BLaER1 (cell line): ENCODE data around the gene C16orf82.
A peak's percentile ranks its signal among the peaks of the same experiment; 100 is the strongest.

ENCODE experiments used
- H3K27ac ChIP-seq: shearing (Covaris generic); formaldehyde crosslinking; 2 replicates; pipeline ENCODE4 v1.8.1; 2022
- H3K27me3 ChIP-seq: shearing (Covaris generic); formaldehyde crosslinking; 2 replicates; pipeline ENCODE4 v1.8.1; 2022
- H3K36me3 ChIP-seq: shearing (Covaris generic); formaldehyde crosslinking; 2 replicates; pipeline ENCODE4 v1.8.1; 2022
- H3K4me1 ChIP-seq: shearing (Covaris generic); formaldehyde crosslinking; 2 replicates; pipeline ENCODE4 v1.8.1; 2022
- H3K4me2 ChIP-seq: shearing (Covaris generic); formaldehyde crosslinking; 2 replicates; pipeline ENCODE4 v1.8.1; 2022
- H3K4me3 ChIP-seq: shearing (Covaris generic); formaldehyde crosslinking; 2 replicates; pipeline ENCODE4 v1.8.1; 2022
- H3K9ac ChIP-seq: shearing (Covaris generic); formaldehyde crosslinking; 2 replicates; pipeline ENCODE4 v1.8.1; 2022
- H3K9me3 ChIP-seq: shearing (Covaris generic); formaldehyde crosslinking; 2 replicates; pipeline ENCODE4 v1.8.1; 2022
- H4K20me1 ChIP-seq: shearing (Covaris generic); formaldehyde crosslinking; 2 replicates; pipeline ENCODE4 v1.8.1; 2022
- Cebpa-rat ChIP-seq: shearing (Covaris generic); IDR thresholded peaks from 2 replicates; pipeline ENCODE4 v1.8.1; 2022

The C16orf82 gene

DNA sequence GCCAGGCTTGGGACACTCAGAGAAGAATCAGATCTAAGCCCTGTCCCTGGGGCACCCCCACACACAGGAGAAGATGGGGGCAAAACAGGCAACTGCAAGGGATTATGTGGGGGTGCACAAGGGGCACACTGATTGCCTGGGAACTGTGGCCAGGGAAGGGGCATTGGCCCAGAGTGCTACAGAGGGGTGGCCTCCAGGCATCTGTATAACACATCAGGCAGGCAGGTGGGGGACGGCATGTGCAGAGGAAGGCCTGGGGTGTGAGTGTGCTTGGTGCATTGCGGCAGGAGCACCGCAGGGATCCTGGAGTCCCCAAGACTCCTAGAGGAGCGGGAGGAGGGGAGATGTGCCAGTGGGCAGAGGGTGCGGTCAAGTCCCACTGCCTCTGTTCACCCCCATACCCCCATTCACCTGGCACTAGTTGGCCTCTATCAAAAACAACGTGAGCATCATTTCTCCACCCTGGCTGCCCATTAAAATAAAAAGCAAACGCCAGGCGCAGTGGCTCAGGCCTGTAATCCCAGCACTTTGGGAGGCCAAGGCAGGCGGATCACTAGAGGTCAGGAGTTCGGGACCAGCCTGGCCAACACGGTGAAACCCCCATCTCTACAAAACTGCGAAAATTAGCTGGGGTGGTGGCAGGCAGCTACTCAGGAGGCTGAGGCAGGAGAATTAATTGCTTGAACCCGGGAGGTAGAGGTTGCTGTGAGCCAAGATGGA is 41.5 kb downstream of the C16orf82 start:
- Histone ChIP-seq H3K4me2 (no peak overlapping the region), H3K4me1 (peaks cover 33% of the 10 kb centered on the region), H3K27me3 (no peaks in the 10 kb centered on the region), H4K20me1 (no peaks in the 10 kb centered on the region), H3K4me3 (no peak overlapping the region), H3K27ac (no peak overlapping the region), H3K9ac (no peak overlapping the region), H3K9me3 (peaks cover 7% of the 10 kb centered on the region; the same call in 1 of the 2 replicates), H3K36me3 (no peaks in the 10 kb centered on the region)
- no peak for TF ChIP-seq Cebpa-rat

DNA sequence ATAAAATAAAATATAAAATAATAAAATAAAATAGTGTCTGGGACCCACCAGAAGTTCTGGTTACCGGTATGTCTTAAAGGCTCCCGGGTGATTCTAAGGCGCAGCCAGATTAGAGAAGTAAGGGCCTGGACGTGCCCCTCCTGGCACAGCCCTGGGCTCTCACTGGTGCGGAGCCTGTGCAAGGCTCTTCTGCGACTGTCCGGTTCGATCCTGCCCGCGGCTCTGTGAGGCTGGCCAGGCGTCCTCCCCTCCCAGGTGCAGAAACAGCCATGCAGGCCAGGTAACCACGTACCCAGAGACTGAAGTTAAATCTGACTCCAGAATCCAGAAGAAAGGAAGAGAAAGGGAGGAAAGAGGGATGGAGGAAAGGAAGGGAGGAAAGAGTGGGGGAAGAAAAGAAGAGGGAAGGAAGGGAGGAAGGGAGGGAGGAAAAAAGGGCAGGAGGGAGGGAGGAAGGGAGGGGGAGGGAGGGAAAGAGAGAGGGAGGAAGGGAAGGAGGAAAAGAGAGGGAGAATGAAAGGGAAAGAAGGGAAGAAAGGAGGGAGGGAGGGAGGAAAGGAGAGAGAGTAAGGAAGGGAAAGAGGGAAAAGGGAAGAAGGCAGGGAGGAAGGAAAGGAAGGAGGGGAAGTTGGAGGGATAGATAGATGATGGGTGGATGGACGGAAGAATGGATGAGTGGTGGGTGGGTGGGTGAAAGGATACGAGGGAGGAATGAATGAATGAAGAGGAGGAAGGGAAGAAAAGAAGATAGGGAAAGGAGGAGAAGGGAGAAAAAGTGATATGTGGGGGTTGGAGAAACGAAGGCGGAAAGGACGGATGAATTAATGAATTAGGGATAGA is 42.3 kb downstream of the C16orf82 start:
- Histone ChIP-seq H3K27me3 (no peaks in the 10 kb centered on the region), H3K9ac (peak overlapping the region; percentile 60), H3K4me3 (peak overlapping the region; percentile 65), H3K4me2 (peak overlapping the region; percentile 86), H3K27ac (no peak overlapping the region), H3K36me3 (no peaks in the 10 kb centered on the region), H4K20me1 (no peaks in the 10 kb centered on the region), H3K4me1 (peaks cover 41% of the 10 kb centered on the region), H3K9me3 (peaks cover 7% of the 10 kb centered on the region; the same call in 1 of the 2 replicates)
- TF ChIP-seq Cebpa-rat, result no peak

DNA sequence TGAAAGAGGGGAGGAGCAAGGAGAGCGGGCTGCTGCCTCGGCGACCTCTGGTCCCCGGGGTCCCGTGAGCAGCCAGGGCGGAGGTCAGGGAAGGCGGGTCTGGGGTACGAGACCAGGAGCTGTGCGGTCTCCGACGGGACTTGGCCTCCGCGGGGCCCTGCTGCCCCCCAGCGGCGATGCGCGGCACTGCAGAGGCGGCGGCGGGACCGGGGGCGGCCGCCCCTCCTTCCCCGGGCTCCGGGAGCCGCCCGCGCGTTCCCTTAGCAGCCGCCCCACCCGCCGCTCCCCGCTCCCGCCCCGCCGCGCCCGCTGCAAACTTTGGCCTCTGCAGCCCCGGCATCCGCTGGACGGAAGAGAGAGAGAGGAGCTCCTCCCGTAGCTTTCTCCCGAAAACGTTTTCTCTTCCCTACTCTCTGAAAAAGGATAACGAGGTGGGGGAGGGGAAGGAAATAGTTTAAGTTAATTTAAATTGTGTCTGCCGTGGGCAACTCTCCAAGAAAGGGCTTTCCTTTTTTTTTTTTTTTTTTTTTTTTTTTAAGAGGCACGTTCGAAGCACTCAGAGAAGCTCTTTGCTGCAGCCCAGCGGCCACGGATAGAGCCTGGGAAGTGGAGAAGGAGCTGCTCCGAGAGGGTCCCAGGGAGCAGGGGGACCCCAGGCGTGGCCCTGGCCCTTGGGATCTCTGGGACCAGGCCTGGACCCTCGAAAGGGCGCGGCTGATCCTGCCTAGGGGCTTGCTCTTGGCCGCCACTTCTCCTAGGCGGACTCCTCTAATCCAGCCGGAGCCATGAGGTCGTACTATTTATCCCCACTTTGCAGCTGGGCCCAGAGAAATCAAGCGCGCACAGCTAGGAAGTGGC is 43.2 kb downstream of the C16orf82 start:
- Histone ChIP-seq H3K36me3 (no peaks in the 10 kb centered on the region), H4K20me1 (no peaks in the 10 kb centered on the region), H3K27ac (peak overlapping the region; percentile 74), H3K9ac (peak overlapping the region; percentile 60), H3K9me3 (peaks cover 7% of the 10 kb centered on the region; the same call in 1 of the 2 replicates), H3K4me3 (peak overlapping the region; percentile 65), H3K27me3 (no peaks in the 10 kb centered on the region), H3K4me2 (peak overlapping the region; percentile 86), H3K4me1 (peaks cover 50% of the 10 kb centered on the region)
- TF ChIP-seq Cebpa-rat, result no peak

DNA sequence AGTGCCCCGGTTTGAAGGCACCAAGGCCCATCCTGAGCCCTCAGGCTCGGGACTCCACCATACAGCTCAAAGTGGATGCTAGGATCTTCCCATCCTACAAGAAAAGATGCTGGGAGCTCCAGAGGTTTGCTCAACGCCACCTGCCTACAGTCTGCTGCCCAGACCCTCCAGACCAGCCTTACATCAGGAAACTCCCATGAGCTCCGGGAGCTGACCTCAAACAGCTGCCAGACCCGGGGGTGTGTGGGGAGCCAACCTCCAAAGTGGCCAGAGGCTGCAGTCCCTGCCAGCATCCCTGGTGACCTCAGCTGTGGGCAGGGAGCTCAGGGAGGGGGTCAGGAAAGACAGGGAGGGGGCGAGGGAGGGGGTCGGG is 43.8 kb downstream of the C16orf82 start:
- Histone ChIP-seq H3K27ac (peak overlapping the region; percentile 74), H4K20me1 (no peaks in the 10 kb centered on the region), H3K4me1 (peaks cover 54% of the 10 kb centered on the region), H3K9ac (peak overlapping the region; percentile 60), H3K27me3 (no peaks in the 10 kb centered on the region), H3K9me3 (peaks cover 3% of the 10 kb centered on the region; the same call in 1 of the 2 replicates), H3K4me2 (peak overlapping the region; percentile 86), H3K4me3 (peak overlapping the region; percentile 65), H3K36me3 (no peaks in the 10 kb centered on the region)
- TF ChIP-seq Cebpa-rat, result no peak

DNA sequence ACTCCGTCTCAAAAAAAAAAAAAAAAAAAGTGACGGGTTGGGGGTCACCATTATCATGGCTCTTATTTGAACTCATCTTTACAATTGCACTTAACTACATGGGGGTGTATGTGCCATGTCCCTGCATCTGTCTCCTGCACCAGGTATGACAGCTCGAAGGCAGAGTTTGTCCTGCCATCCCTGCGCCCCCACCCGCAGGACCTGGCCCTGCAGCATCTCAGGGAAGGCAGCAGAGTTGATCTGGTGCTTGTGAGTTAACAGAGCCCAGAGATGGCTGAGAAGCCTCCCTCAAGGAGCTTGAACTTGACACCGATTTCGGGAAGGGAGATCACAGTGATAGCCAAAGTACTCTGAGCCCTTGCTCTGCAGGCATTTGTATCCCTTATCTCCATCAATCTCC is 44.8 kb downstream of the C16orf82 start:
- Histone ChIP-seq H3K9me3 (no peaks in the 10 kb centered on the region), H3K4me2 (peak overlapping the region; percentile 19; the same call in 1 of the 2 replicates), H3K36me3 (no peaks in the 10 kb centered on the region), H3K9ac (no peak overlapping the region), H3K4me3 (no peak overlapping the region), H4K20me1 (no peaks in the 10 kb centered on the region), H3K27me3 (no peaks in the 10 kb centered on the region), H3K27ac (no peak overlapping the region), H3K4me1 (peaks cover 54% of the 10 kb centered on the region)
- TF ChIP-seq Cebpa-rat, result no peak

DNA sequence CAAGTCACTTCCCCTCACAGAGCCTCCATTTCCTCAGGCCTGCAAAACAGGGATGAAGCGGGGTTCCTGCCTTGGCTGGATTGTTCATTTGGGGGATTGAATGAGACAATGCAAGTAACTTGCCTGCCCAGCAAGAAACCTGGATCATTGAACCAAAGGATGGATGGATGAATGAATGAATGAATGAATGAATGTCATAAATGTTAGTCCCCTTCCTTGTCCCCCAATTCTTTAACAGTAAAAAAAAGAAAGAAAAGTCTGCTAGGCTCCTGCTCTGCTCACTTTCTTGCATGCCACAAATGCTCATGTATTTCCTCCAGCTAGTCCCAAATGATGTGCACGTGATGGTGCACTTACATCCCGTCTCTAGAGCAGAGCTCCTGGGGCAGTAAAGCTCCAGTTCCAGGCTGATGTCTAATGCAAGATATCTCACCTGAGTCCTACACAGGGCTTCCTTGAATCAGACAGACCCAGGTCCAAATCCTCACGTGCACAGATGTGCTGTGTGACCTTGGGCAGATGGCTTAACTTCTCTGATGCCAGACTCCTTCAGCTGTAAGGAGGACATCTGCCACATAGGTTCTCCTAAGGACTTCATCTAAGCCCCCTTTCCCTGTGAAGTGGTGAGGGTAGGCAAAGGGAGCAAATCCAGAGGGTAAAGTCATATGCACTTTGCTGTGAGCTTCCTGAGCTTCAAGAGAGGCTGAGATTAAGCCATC is 45.5 kb downstream of the C16orf82 start:
- no peaks in the 10 kb centered on the region for H3K36me3 ChIP-seq
- TF ChIP-seq Cebpa-rat, result no peak
- H3K9me3 ChIP-seq, result no peaks in the 10 kb centered on the region
- peaks cover 54% of the 10 kb centered on the region for H3K4me1 ChIP-seq
- H3K4me2 ChIP-seq, result peak overlapping the region; percentile 84
- H3K27ac ChIP-seq, result 0 out of 2 replicates have a peak overlapping the region, but pooled peaks have one; percentile 76
- no peak overlapping the region for H3K9ac ChIP-seq
- no peaks in the 10 kb centered on the region for H3K27me3 ChIP-seq
- no peak overlapping the region for H3K4me3 ChIP-seq
- no peaks in the 10 kb centered on the region for H4K20me1 ChIP-seq

DNA sequence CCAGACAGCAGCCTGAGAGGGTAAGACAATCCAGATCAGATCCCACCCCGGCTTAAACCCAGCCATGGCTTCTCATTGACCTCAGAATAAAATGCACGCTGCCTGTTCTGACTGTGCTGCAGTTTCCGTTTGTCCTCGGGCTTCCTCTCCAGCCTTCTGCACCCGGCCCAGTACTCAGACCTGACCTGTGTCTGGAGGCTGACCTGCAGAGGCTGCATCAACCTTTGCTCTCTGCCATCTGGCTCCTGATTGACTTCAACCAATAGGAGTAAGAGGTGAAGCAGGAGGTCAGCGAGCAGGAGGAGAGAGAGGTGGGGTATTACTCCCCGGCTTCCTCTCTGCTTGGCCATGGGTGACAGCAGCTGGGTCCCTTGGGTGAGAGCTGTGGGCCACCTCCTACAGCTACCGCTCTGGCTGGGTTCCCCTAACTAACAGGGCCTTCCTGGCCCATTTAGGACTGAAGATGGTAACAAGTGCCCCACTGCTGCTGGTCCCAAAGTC is 46.7 kb downstream of the C16orf82 start:
- Histone ChIP-seq H3K27ac (peak overlapping the region; percentile 76), H3K36me3 (no peaks in the 10 kb centered on the region), H3K4me1 (peaks cover 57% of the 10 kb centered on the region), H3K4me2 (peak overlapping the region; percentile 84), H3K9ac (peak overlapping the region; percentile 58), H3K27me3 (no peaks in the 10 kb centered on the region), H3K4me3 (no peak overlapping the region), H3K9me3 (no peaks in the 10 kb centered on the region), H4K20me1 (no peaks in the 10 kb centered on the region)
- TF ChIP-seq Cebpa-rat, result no peak

DNA sequence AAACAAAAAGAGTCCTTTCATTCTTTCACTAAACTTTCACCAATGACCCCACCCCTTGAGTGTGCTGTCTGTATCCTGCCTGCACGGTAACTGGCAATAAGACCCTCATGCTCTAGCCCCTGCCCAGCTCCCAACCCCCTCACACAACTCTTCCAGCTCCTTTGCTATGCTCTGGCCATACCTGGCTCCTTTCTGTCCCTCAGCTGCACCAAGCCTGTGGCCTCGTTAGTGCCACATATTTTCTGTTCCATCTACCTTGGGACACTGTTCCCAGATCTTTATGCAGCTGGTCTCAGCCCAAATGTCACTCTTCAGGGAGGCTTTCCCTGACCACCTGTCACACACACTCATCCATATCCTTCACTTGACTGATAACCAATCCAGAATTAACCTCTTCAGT is 47.3 kb downstream of the C16orf82 start:
- peaks cover 63% of the 10 kb centered on the region for H3K4me1 ChIP-seq
- no peaks in the 10 kb centered on the region for H4K20me1 ChIP-seq
- no peak overlapping the region for H3K9ac ChIP-seq
- no peaks in the 10 kb centered on the region for H3K9me3 ChIP-seq
- H3K27ac ChIP-seq, result peak overlapping the region; percentile 76
- no peak overlapping the region for H3K4me3 ChIP-seq
- peak overlapping the region; percentile 84 for H3K4me2 ChIP-seq
- no peaks in the 10 kb centered on the region for H3K36me3 ChIP-seq
- no peak for TF ChIP-seq Cebpa-rat
- H3K27me3 ChIP-seq, result no peaks in the 10 kb centered on the region

DNA sequence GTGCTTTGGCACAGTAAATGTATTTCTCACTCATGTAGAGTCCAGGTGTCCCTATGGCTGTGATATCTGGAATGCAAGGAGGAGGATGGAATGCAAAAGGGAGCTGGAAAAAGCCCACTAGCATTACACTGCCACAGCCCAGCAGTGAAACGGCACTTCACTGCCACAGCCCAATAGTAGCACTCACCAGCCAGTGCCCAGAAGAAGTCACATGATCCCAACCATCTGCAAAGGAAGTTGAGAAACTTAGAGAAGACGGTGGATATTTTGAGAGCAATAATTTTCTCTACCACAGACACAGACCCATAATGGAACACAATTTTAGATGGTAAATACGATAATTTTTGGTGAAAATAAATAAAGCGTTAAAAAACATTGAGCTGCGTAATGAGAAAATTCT is 51.8 kb downstream of the C16orf82 start:
- Histone ChIP-seq H3K36me3 (no peaks in the 10 kb centered on the region), H3K9me3 (peaks cover 21% of the 10 kb centered on the region), H3K27me3 (no peaks in the 10 kb centered on the region), H3K4me1 (peaks cover 29% of the 10 kb centered on the region), H3K9ac (no peak overlapping the region), H4K20me1 (no peaks in the 10 kb centered on the region), H3K4me3 (no peak overlapping the region), H3K27ac (0 out of 2 replicates have a peak overlapping the region, but pooled peaks have one; percentile 29), H3K4me2 (peak overlapping the region; percentile 63)
- TF ChIP-seq Cebpa-rat, result no peak
